MM.1S (cell line): ENCODE data around the gene KCNK4.
A peak's percentile ranks its signal among the peaks of the same experiment; 100 is the strongest.

Source experiments
- DNase-seq: peaks from one replicate; pipeline ENCODE4 v3.0.0-alpha.2; 2015
- H2AFZ ChIP-seq: fragments of 300-600 bp; sonication (generic); 2 replicates; pipeline ENCODE4 v1.6.0; 2016; ENCODE audit warnings: antibody characterized with exemption, low read length
- H3F3A ChIP-seq: fragments of 300-600 bp; sonication (generic); 2 replicates; pipeline ENCODE4 v1.6.1; 2016; ENCODE audit warnings: mild to moderate bottlenecking, antibody characterized with exemption, low read length, moderate library complexity, mixed read lengths; ENCODE audit not compliant: insufficient read depth
- H3K27ac ChIP-seq: fragments of 300-600 bp; sonication (generic); 2 replicates; pipeline ENCODE4 v1.5.1; 2016; ENCODE audit warnings: mild to moderate bottlenecking, low read length
- H3K27me3 ChIP-seq: fragments of 300-600 bp; sonication (generic); replicated peaks from 2 replicates; pipeline ENCODE4 v1.6.0; 2016; ENCODE audit warnings: low read length; ENCODE audit not compliant: insufficient read depth
- H3K36me3 ChIP-seq: fragments of 300-600 bp; sonication (generic); replicated peaks from 2 replicates; pipeline ENCODE4 v1.6.1; 2016; ENCODE audit warnings: mild to moderate bottlenecking, low read length, mixed read lengths; ENCODE audit not compliant: insufficient read depth
- H3K4me1 ChIP-seq: fragments of 300-600 bp; sonication (generic); 2 replicates; pipeline ENCODE4 v1.6.1; 2016; ENCODE audit warnings: low read length, mixed read lengths
- H3K4me2 ChIP-seq: fragments of 300-600 bp; sonication (generic); 2 replicates; pipeline ENCODE4 v1.6.0; 2016; ENCODE audit warnings: low read depth, low read length
- H3K4me3 ChIP-seq: fragments of 300-600 bp; sonication (generic); 2 replicates; pipeline ENCODE4 v1.5.1; 2016; ENCODE audit warnings: low read length, mixed read lengths
- H3K79me2 ChIP-seq: fragments of 300-600 bp; sonication (generic); 2 replicates; pipeline ENCODE4 v1.6.1; 2016; ENCODE audit warnings: mixed run types, low read length, mixed read lengths
- H3K9ac ChIP-seq: fragments of 300-600 bp; sonication (generic); 2 replicates; pipeline ENCODE4 v1.6.1; 2016; ENCODE audit warnings: low read length, mixed read lengths
- H3K9me2 ChIP-seq: fragments of 300-600 bp; sonication (generic); replicated peaks from 2 replicates; pipeline ENCODE4 v1.6.1; 2016; ENCODE audit warnings: mild to moderate bottlenecking, low read length, mixed read lengths; ENCODE audit not compliant: insufficient read depth
- H3K9me3 ChIP-seq: fragments of 300-600 bp; sonication (generic); replicated peaks from 2 replicates; pipeline ENCODE4 v1.6.1; 2016; ENCODE audit warnings: mild to moderate bottlenecking, low read length, mixed read lengths; ENCODE audit not compliant: insufficient read depth
- H4K20me1 ChIP-seq: fragments of 300-600 bp; sonication (generic); 2 replicates; pipeline ENCODE4 v1.6.1; 2016; ENCODE audit warnings: mild to moderate bottlenecking, low read length, moderate library complexity, mixed read lengths; ENCODE audit not compliant: insufficient read depth
- EZH2 ChIP-seq: fragments of 300-600 bp; sonication (generic); optimal IDR thresholded peaks from 2 replicates; pipeline ENCODE3; 2017; ENCODE audit warnings: low read depth, mild to moderate bottlenecking, antibody characterized with exemption, low read length, mixed read lengths
- EZH2phosphoT487 ChIP-seq: fragments of 300-600 bp; sonication (generic); IDR thresholded peaks from 2 replicates; pipeline ENCODE4 v1.6.1; 2018; ENCODE audit warnings: antibody characterized with exemption, low read length
- TF ChIP-seq, protein P1 (sequence below): fragments of 300-600 bp; sonication (generic); IDR thresholded peaks from 2 replicates; pipeline ENCODE4 v1.5.1; 2016; ENCODE audit warnings: antibody characterized with exemption, low read length, mixed read lengths

The KCNK4 gene

DNA sequence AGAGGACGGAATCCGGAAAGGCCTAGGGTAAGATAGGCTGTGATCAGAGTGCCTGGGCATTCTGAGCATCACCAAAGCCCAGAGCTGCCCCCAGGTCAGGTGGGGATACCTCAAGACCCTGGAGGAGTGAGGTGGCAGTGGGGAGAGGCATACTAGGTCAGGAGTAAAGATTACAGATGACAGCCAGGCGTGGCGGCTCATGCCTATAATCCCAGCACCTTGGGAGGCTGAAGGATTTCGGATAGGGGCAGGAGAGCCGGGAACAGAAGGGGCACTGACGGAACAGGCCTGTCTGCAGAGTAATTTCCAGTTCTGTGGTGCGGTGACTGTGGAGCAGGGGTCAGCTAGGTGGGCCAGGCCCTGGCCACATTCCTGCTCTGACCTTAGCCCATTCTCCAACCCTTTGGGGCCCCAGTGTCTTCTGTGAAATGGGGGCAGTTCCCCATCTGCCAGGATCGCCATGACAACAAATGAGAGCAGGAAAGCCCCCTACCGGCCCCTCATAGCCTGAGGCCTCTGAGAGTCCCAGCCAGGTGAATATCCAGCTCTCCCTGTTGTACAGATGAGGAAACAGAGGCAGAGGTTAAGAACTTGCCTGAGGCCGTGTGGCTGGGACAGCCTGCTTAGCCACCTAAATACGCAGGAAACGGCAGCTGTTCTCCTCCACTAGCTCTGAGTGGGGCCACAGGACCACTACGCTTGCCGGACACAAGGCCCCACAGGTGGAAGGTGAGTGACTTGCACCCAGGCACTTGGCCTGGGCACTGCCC lies 15.9 kb upstream of the KCNK4 start:
- TF ChIP-seq EZH2phosphoT487 (no peak), EZH2 (no peak)
- TF ChIP-seq, protein P1, sequence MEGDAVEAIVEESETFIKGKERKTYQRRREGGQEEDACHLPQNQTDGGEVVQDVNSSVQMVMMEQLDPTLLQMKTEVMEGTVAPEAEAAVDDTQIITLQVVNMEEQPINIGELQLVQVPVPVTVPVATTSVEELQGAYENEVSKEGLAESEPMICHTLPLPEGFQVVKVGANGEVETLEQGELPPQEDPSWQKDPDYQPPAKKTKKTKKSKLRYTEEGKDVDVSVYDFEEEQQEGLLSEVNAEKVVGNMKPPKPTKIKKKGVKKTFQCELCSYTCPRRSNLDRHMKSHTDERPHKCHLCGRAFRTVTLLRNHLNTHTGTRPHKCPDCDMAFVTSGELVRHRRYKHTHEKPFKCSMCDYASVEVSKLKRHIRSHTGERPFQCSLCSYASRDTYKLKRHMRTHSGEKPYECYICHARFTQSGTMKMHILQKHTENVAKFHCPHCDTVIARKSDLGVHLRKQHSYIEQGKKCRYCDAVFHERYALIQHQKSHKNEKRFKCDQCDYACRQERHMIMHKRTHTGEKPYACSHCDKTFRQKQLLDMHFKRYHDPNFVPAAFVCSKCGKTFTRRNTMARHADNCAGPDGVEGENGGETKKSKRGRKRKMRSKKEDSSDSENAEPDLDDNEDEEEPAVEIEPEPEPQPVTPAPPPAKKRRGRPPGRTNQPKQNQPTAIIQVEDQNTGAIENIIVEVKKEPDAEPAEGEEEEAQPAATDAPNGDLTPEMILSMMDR: no peak
- no peak overlapping the region for H3K4me2 ChIP-seq

DNA sequence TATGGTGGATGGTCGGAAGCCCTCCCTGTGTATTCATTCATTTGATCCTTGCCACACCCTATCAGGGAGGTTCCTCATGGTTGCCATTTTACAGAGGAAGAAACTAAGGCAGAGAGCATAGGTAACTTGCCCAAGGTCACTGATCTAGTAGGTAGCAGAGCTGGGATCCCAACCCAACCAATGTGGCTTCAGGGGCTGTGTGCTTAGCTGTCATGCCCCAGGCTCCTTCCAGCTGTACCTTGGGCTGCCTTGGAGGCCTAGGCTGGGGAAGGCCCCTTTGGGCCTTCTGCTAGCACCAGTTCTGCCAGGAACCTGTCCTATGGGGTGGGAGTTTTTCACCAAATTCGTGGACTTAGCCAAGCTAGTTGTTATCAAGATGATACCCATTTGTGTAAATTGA lies 15.3 kb upstream of the KCNK4 start:
- no peaks in the 10 kb centered on the region for H3K9me2 ChIP-seq
- H3K4me2 ChIP-seq: no peak overlapping the region

More for the DNA sequence above, 15.9 kb upstream of the KCNK4 start:
- Histone ChIP-seq H3K36me3 (peaks cover 3% of the 10 kb centered on the region; the same call in 1 of the 2 replicates), H3F3A (peaks cover 18% of the 10 kb centered on the region), H3K9me2 (no peaks in the 10 kb centered on the region), H4K20me1 (no peaks in the 10 kb centered on the region), H3K27ac (no peak overlapping the region), H3K79me2 (peaks cover 21% of the 10 kb centered on the region), H3K9ac (no peak overlapping the region), H3K4me3 (no peak overlapping the region), H3K4me1 (0 out of 2 replicates have a peak, but pooled peaks cover 5% of the 10 kb centered on the region), H3K27me3 (no peaks in the 10 kb centered on the region), H2AFZ (no peak overlapping the region), H3K9me3 (no peaks in the 10 kb centered on the region)
- DNase-seq: no peak

DNA sequence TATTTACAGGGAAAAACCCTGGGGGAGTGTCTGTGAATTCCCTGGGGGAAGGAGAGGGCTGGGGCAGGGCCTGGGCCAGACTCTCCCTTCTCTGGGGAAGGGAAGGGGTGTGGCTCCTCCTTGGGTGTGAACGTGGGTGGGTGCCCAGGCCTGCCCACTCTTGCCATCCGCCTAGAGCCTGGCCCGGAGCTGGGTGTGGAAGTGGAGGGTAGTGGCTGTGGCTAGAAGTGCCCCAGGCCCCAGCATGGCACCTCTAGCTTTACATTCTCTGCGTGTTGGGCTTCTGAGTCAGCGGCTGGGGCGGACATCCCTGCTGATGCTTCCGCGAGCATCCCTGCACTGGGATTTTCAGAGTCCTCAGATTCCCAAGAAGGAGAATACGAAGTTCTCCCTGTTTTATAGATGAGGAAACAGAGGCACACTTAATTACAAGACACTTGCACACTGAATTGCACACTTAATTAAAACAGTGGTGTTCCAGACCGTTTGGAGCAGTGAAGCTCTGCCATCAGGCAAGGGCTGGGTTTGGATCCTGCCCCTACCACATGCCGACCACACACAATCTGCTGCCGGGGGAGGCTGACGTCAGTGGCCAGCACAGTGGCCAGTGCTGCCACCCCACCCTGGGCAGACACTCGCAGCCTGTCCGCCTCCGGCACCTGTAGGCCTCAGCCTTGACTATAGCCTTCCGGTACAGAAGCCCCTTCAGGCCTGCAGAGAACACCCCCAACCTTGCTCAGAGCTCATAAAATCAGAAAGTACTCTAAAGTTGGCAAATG lies 14.3 kb upstream of the KCNK4 start:
- Histone ChIP-seq H3K9ac (no peak overlapping the region), H3K4me3 (no peak overlapping the region), H3K4me2 (no peak overlapping the region)

More for the DNA sequence above, 15.3 kb upstream of the KCNK4 start:
- Histone ChIP-seq H3F3A (peaks cover 13% of the 10 kb centered on the region), H3K79me2 (peaks cover 21% of the 10 kb centered on the region), H3K9me3 (no peaks in the 10 kb centered on the region), H3K36me3 (peaks cover 3% of the 10 kb centered on the region; the same call in 1 of the 2 replicates), H3K4me3 (no peak overlapping the region), H3K4me1 (0 out of 2 replicates have a peak, but pooled peaks cover 5% of the 10 kb centered on the region), H3K9ac (no peak overlapping the region), H2AFZ (no peak overlapping the region), H3K27ac (no peak overlapping the region), H3K27me3 (no peaks in the 10 kb centered on the region), H4K20me1 (no peaks in the 10 kb centered on the region)
- DNase-seq: no peak
- TF ChIP-seq, protein P1: no peak
- TF ChIP-seq EZH2 (no peak), EZH2phosphoT487 (no peak)

More for the DNA sequence above, 14.3 kb upstream of the KCNK4 start:
- Histone ChIP-seq H3K9me2 (no peaks in the 10 kb centered on the region), H3K27ac (no peak overlapping the region), H3K4me1 (0 out of 2 replicates have a peak, but pooled peaks cover 1% of the 10 kb centered on the region), H3K9me3 (no peaks in the 10 kb centered on the region), H4K20me1 (no peaks in the 10 kb centered on the region), H3K27me3 (no peaks in the 10 kb centered on the region), H3K79me2 (peaks cover 17% of the 10 kb centered on the region), H2AFZ (no peak overlapping the region), H3F3A (peaks cover 7% of the 10 kb centered on the region), H3K36me3 (peaks cover 3% of the 10 kb centered on the region; the same call in 1 of the 2 replicates)
- TF ChIP-seq, protein P1: no peak
- TF ChIP-seq EZH2: no peak
- no peak for TF ChIP-seq EZH2phosphoT487
- DNase-seq: peak; percentile 0
